ENCODE data around the gene DLEC1. TPM values are rescaled to one million over a fixed set of nuclear protein-coding genes. Genes with fewer than 3 reads are reported as not detected.

Gene DLEC1
- total and polyA plus RNA-seq, 9 of the 15 experiments (the other 6 are each of a cell fraction or from before 2014, with no cell fraction given) = 0.07 to 0.08 TPM; not detected in 7

GRCh38 chr3:38018296-38019266, 20.4 kb upstream of the DLEC1 start (continued):
- TF ChIP-seq ZBTB40 (IDR thresholded peaks at IDR 0.05) (no peak), ZBTB40 (CRISPR knock-in tag; IDR thresholded peaks at IDR 0.05) (no peak), TEAD4 (IDR thresholded peaks at IDR 0.05; ENCODE audit: low read length) (peak; percentile 60; the same call in 1 of the 2 replicates), TEAD4 (CRISPR knock-in tag; IDR thresholded peaks at IDR 0.05; ENCODE audit: borderline replicate concordance) (no peak), CTCF (IDR thresholded peaks at IDR 0.05 in 2 of 3, conservative IDR thresholded peaks at IDR 0.05 in 1 of 3; ENCODE audit: insufficient read depth in 2 of 3, low read depth in 1 of 3, low read length in 3 of 3) (peak; percentile 21 to 49 (median 42); a peak in 4 of 6 replicates), TEAD2 (tag; IDR thresholded peaks at IDR 0.05) (no peak), TCF7L2 (IDR thresholded peaks at IDR 0.05; ENCODE audit: low read depth, low read length) (no peak), ZNF57 (CRISPR knock-in tag; IDR thresholded peaks at IDR 0.05) (no peak), TRIM28 (IDR thresholded peaks at IDR 0.05) (no peak), SRF (CRISPR knock-in tag; IDR thresholded peaks at IDR 0.05) (peak in 1 of 2 experiments; percentile 97; a peak in 2 of 4 replicates), ZBTB1 (CRISPR knock-in tag; IDR thresholded peaks at IDR 0.05; ENCODE audit: borderline replicate concordance, low read depth) (no peak), HOXB6 (CRISPR knock-in tag; IDR thresholded peaks at IDR 0.05; ENCODE audit: borderline replicate concordance) (no peak), ZNF232 (CRISPR knock-in tag; IDR thresholded peaks at IDR 0.05) (no peak), THRAP3 (IDR thresholded peaks at IDR 0.05; ENCODE audit: borderline replicate concordance) (no peak)
